Activated CD4-positive, alpha-beta memory T cell treated with anti-CD3 and anti-CD28 coated beads, Interleukin-2, amount 10 ng/mL, durations not matched to agents 7 days and 5 days (primary cell): ENCODE results near the gene CCDC154. TPM values are rescaled to one million over a fixed set of nuclear protein-coding genes. Genes with fewer than 3 reads are reported as not detected.
A peak's percentile ranks its signal among the peaks of the same experiment; 100 is the strongest.
"Not testable (repeated sequence)": the region's sequence is repeated elsewhere in the genome, so short reads cannot be mapped to it uniquely, and the experiment has no call there.

ENCODE experiments used
- CTCF ChIA-PET: fragments of 350-600 bp; sonication (Branson Sonifier 250); formaldehyde crosslinking; loops from one replicate; lab custom pipeline; 2021; ENCODE audit warnings: antibody characterized with exemption, inconsistent platforms; lab: Charles Lee
- POLR2A ChIA-PET: fragments of 350-600 bp; sonication (Branson Sonifier 250); formaldehyde crosslinking; loops from one replicate; lab custom pipeline; 2021; ENCODE audit warnings: antibody characterized with exemption; lab: Charles Lee
- DNase-seq: peaks from one replicate; pipeline ENCODE4 v3.0.0-alpha.2; 2020
- H3K27ac Mint-ChIP-seq: one replicate; pipeline ENCODE4 v1.8.0; 2021; ENCODE audit warnings: mild to moderate bottlenecking, mixed read lengths
- H3K27me3 Mint-ChIP-seq: one replicate; pipeline ENCODE4 v1.8.0; 2021; ENCODE audit warnings: mixed read lengths
- H3K36me3 Mint-ChIP-seq: one replicate; pipeline ENCODE4 v1.8.0; 2021; ENCODE audit warnings: low read depth, mixed read lengths
- H3K4me1 Mint-ChIP-seq: one replicate; pipeline ENCODE4 v1.8.0; 2021; ENCODE audit warnings: mixed read lengths
- H3K4me3 Mint-ChIP-seq: one replicate; pipeline ENCODE4 v1.8.0; 2021; ENCODE audit warnings: mild to moderate bottlenecking, mixed read lengths
- H3K9me3 Mint-ChIP-seq: one replicate; pipeline ENCODE4 v1.8.0; 2021; ENCODE audit warnings: mixed read lengths
- total RNA-seq, 2 experiments: library from RNA; stranded (reverse); gene quantifications; one replicate each; pipeline ENCODE4 v1.2.3, GENCODE V29; 2021

Gene CCDC154
- total RNA-seq, 2 experiments from 2014 or later: 1.6 to 2.2 TPM

GRCh38 chr16:1485847-1486496 lies 41.6 kb upstream of the CCDC154 start:
- Mint-ChIP-seq H3K36me3 (no peaks in the 10 kb centered on the region), H3K4me1 (no peaks in the 10 kb centered on the region), H3K4me3 (no peak overlapping the region)

GRCh38 chr16:1481906-1482835 lies 37.8 kb upstream of the CCDC154 start:
- Mint-ChIP-seq H3K9me3 (no peaks in the 10 kb centered on the region), H3K4me3 (no peak overlapping the region), H3K27ac (no peak overlapping the region), H3K36me3 (no peaks in the 10 kb centered on the region), H3K4me1 (no peaks in the 10 kb centered on the region), H3K27me3 (peaks cover 2% of the 10 kb centered on the region)
- no peak for DNase-seq
- ChIA-PET CTCF (no interaction called here), POLR2A (no interaction called here)

More at GRCh38 chr16:1485847-1486496, 41.6 kb upstream of the CCDC154 start:
- H3K27me3 Mint-ChIP-seq: peaks cover 2% of the 10 kb centered on the region
- CTCF ChIA-PET: no interaction called here
- no peak for DNase-seq
- POLR2A ChIA-PET: no interaction called here
- H3K9me3 Mint-ChIP-seq: no peaks in the 10 kb centered on the region
- H3K27ac Mint-ChIP-seq: no peak overlapping the region

GRCh38 chr16:1478937-1479336 lies 34.6 kb upstream of the CCDC154 start:
- H3K27me3 Mint-ChIP-seq, H3K4me3 Mint-ChIP-seq, H3K27ac Mint-ChIP-seq, POLR2A ChIA-PET, H3K9me3 Mint-ChIP-seq, H3K36me3 Mint-ChIP-seq, H3K4me1 Mint-ChIP-seq, DNase-seq: not testable (repeated sequence)
- CTCF ChIA-PET: interaction anchor here (0.6 kb wide), 1 partner anchor 72 kb away, joined by 3 read pairs; no protein-coding TSS in a partner anchor

- POLR2A ChIA-PET: interaction anchor here (3.2 kb wide), 1 partner anchor 16 kb away, joined by 22 read pairs; the partner anchor contains the start of gene TELO2
- DNase-seq: no peak
- CTCF ChIA-PET: no interaction called here
- Mint-ChIP-seq H3K36me3 (no peaks in the 10 kb centered on the region), H3K4me1 (peaks cover 16% of the 10 kb centered on the region), H3K27ac (no peak overlapping the region), H3K9me3 (no peaks in the 10 kb centered on the region), H3K4me3 (no peak overlapping the region), H3K27me3 (no peaks in the 10 kb centered on the region)
Measured at GRCh38 chr16:1477033-1477432, 32.7 kb upstream of the CCDC154 start.

GRCh38 chr16:1475552-1476114 lies 31.3 kb upstream of the CCDC154 start:
- CTCF ChIA-PET: no interaction called here
- no peaks in the 10 kb centered on the region for H3K27me3 Mint-ChIP-seq
- no peak for DNase-seq
- no peaks in the 10 kb centered on the region for H3K36me3 Mint-ChIP-seq
- H3K4me3 Mint-ChIP-seq: peak overlapping the region; percentile 81
- POLR2A ChIA-PET: interaction anchor here (0.7 to 3.2 kb wide), 5 partner anchors 17 to 136 kb away, joined by 3 to 22 read pairs (median 4); partner anchors contain the start of genes CRAMP1, IFT140, TELO2 and UQCC4
- no peaks in the 10 kb centered on the region for H3K9me3 Mint-ChIP-seq
- peaks cover 20% of the 10 kb centered on the region for H3K4me1 Mint-ChIP-seq
- H3K27ac Mint-ChIP-seq: peak overlapping the region; percentile 73

GRCh38 chr16:1474796-1475551 lies 30.6 kb upstream of the CCDC154 start, which contains the start of gene CLCN7:
Gene CLCN7, minus strand, starts transcription at chr16:1475028. Its CDS starts 54 bp downstream, at chr16:1474974.
- Mint-ChIP-seq H3K36me3 (no peaks in the 10 kb centered on the region), H3K4me3 (peak within 1 kb of the TSS; percentile 81), H3K4me1 (peaks cover 20% of the 10 kb centered on the region), H3K9me3 (no peaks in the 10 kb centered on the region), H3K27ac (peak within 1 kb of the TSS; percentile 73), H3K27me3 (no peaks in the 10 kb centered on the region)
- ChIA-PET CTCF (no interaction called here), POLR2A (interaction anchor here (0.7 to 3.2 kb wide), 5 partner anchors 18 to 69 kb away, joined by 3 to 22 read pairs (median 4); partner anchors contain the start of genes TELO2, TMEM204 and UQCC4)
- DNase-seq: peak; percentile 92

GRCh38 chr16:1474082-1474795 lies 29.9 kb upstream of the CCDC154 start:
- Mint-ChIP-seq H3K9me3 (no peaks in the 10 kb centered on the region), H3K4me1 (peaks cover 20% of the 10 kb centered on the region), H3K36me3 (no peaks in the 10 kb centered on the region), H3K4me3 (peak overlapping the region; percentile 67), H3K27ac (no peak overlapping the region), H3K27me3 (no peaks in the 10 kb centered on the region)
- DNase-seq: no peak
- POLR2A ChIA-PET: interaction anchor here (0.6 to 1.0 kb wide), 2 partner anchors 59 to 311 kb away, joined by 3 read pairs; partner anchors contain the start of gene TMEM204
- CTCF ChIA-PET: interaction anchor here (0.7 kb wide), 1 partner anchor 83 kb away, joined by 3 read pairs; no protein-coding TSS in a partner anchor

GRCh38 chr16:1472974-1473373 lies 28.6 kb upstream of the CCDC154 start:
- Mint-ChIP-seq H3K4me1 (peaks cover 20% of the 10 kb centered on the region), H3K27ac (peak overlapping the region; percentile 21), H3K9me3 (no peaks in the 10 kb centered on the region), H3K27me3 (no peaks in the 10 kb centered on the region), H3K36me3 (no peaks in the 10 kb centered on the region), H3K4me3 (peak overlapping the region; percentile 52)
- ChIA-PET CTCF (no interaction called here), POLR2A (no interaction called here)
- no peak for DNase-seq

GRCh38 chr16:1471569-1472194 lies 27.3 kb upstream of the CCDC154 start:
- Mint-ChIP-seq H3K27me3 (no peaks in the 10 kb centered on the region), H3K36me3 (no peaks in the 10 kb centered on the region), H3K9me3 (no peaks in the 10 kb centered on the region), H3K4me1 (peaks cover 20% of the 10 kb centered on the region), H3K27ac (no peak overlapping the region), H3K4me3 (no peak overlapping the region)
- ChIA-PET CTCF (interaction anchor here (0.6 to 0.9 kb wide), 2 partner anchors 234 to 660 kb away, joined by 3 to 4 read pairs; partner anchors contain the start of gene MAPK8IP3), POLR2A (no interaction called here)
- no peak for DNase-seq

- H3K27ac Mint-ChIP-seq: no peak overlapping the region
- CTCF ChIA-PET: interaction anchor here (0.9 kb wide), 1 partner anchor 235 kb away, joined by 4 read pairs; the partner anchor contains the start of gene MAPK8IP3
- no peaks in the 10 kb centered on the region for H3K9me3 Mint-ChIP-seq
- peaks cover 16% of the 10 kb centered on the region for H3K4me1 Mint-ChIP-seq
- POLR2A ChIA-PET: no interaction called here
- no peak overlapping the region for H3K4me3 Mint-ChIP-seq
- no peak for DNase-seq
- no peaks in the 10 kb centered on the region for H3K27me3 Mint-ChIP-seq
- no peaks in the 10 kb centered on the region for H3K36me3 Mint-ChIP-seq
Measured at GRCh38 chr16:1470481-1471251, 26.3 kb upstream of the CCDC154 start.

GRCh38 chr16:1469693-1470201 lies 25.4 kb upstream of the CCDC154 start:
- no peak for DNase-seq
- Mint-ChIP-seq H3K4me3 (no peak overlapping the region), H3K27ac (no peak overlapping the region), H3K4me1 (peaks cover 15% of the 10 kb centered on the region), H3K36me3 (no peaks in the 10 kb centered on the region), H3K27me3 (no peaks in the 10 kb centered on the region), H3K9me3 (no peaks in the 10 kb centered on the region)
- CTCF ChIA-PET: no interaction called here
- POLR2A ChIA-PET: no interaction called here
